Activated naive CD8-positive, alpha-beta T cell (primary cell): Measurements from ENCODE around the gene TRPV3.
"Not testable (repeated sequence)": the region's sequence is repeated elsewhere in the genome, so short reads cannot be mapped to it uniquely, and the experiment has no call there.

ENCODE experiments used
- H3K27ac Mint-ChIP-seq: one replicate; pipeline ENCODE4 v1.8.0; 2021; ENCODE audit warnings: mixed read lengths
- H3K27me3 Mint-ChIP-seq: one replicate; pipeline ENCODE4 v1.8.0; 2021; ENCODE audit warnings: mixed read lengths
- H3K36me3 Mint-ChIP-seq: one replicate; pipeline ENCODE4 v1.8.0; 2021; ENCODE audit warnings: mixed read lengths
- H3K4me1 Mint-ChIP-seq: one replicate; pipeline ENCODE4 v1.8.0; 2021; ENCODE audit warnings: low read depth, mixed read lengths
- H3K4me3 Mint-ChIP-seq: one replicate; pipeline ENCODE4 v1.8.0; 2021; ENCODE audit warnings: mild to moderate bottlenecking, mixed read lengths
- H3K9me3 Mint-ChIP-seq: one replicate; pipeline ENCODE4 v1.8.0; 2021; ENCODE audit warnings: low read depth, mixed read lengths

Gene TRPV3

DNA sequence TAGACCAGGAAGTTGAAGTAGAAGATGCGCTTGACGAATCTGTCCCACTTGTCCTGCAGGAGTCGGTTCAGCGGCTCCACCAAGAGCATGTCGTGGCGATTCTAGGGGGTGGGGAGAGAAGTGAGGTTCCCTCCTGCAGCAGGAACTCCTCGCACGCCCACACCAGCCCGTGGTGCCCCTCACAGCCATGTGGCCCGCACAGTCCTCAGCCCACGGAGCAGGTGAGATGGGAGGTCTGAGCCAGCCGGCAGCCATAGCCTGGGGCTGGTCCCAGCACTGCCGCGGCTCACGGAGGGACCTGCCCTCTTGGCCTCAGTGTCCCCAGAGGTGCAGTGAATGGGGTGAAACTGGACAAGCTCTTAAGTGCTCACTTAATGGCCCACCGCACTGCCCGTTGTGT lies 28.2 kb upstream of the TRPV3 start:
- Mint-ChIP-seq H3K4me3 (no peak overlapping the region), H3K27me3 (no peaks in the 10 kb centered on the region), H3K27ac (no peak overlapping the region), H3K36me3 (peaks cover 2% of the 10 kb centered on the region), H3K9me3 (no peaks in the 10 kb centered on the region), H3K4me1 (no peaks in the 10 kb centered on the region)

- Mint-ChIP-seq H3K36me3 (peaks cover 5% of the 10 kb centered on the region), H3K27me3 (no peaks in the 10 kb centered on the region), H3K4me1 (no peaks in the 10 kb centered on the region), H3K27ac (no peak overlapping the region), H3K4me3 (no peak overlapping the region), H3K9me3 (no peaks in the 10 kb centered on the region)
These were observed 25.8 kb upstream of the TRPV3 start for GRCh38 chr17:3583456-3583855.

GRCh38 chr17:3582915-3583314 lies 25.3 kb upstream of the TRPV3 start:
- Mint-ChIP-seq H3K4me3 (no peak overlapping the region), H3K36me3 (peaks cover 6% of the 10 kb centered on the region), H3K27me3 (no peaks in the 10 kb centered on the region), H3K4me1 (no peaks in the 10 kb centered on the region), H3K9me3 (no peaks in the 10 kb centered on the region), H3K27ac (no peak overlapping the region)

DNA sequence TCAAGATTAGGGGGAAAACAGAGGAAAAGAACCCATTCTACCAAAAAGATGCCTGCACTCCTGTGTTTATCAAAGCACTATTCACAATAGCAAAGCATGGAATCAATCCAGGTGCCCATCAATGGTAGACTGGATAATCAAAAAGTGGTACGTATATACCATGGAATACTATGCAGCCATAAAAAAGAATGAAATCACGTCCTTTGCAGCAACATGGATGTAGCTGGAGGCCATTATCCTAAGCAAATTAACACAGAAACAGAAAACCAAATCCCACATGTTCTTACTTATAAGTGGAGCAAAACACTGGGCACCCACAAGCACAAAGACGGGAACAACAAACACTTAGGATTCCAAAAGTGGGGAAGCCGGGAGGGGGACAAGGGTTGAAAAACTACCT lies 21.1 kb upstream of the TRPV3 start:
- not testable (repeated sequence) for H3K4me3 Mint-ChIP-seq, H3K9me3 Mint-ChIP-seq, H3K27ac Mint-ChIP-seq, H3K27me3 Mint-ChIP-seq, H3K4me1 Mint-ChIP-seq, H3K36me3 Mint-ChIP-seq

GRCh38 chr17:3576970-3577369 lies 19.4 kb upstream of the TRPV3 start:
- Mint-ChIP-seq H3K4me1 (no peaks in the 10 kb centered on the region), H3K27me3 (no peaks in the 10 kb centered on the region), H3K4me3 (no peak overlapping the region), H3K9me3 (no peaks in the 10 kb centered on the region), H3K36me3 (peaks cover 8% of the 10 kb centered on the region), H3K27ac (no peak overlapping the region)

- Mint-ChIP-seq H3K4me1 (no peaks in the 10 kb centered on the region), H3K9me3 (no peaks in the 10 kb centered on the region), H3K4me3 (no peak overlapping the region)
These were observed 17.9 kb upstream of the TRPV3 start for GRCh38 chr17:3575511-3575910.

GRCh38 chr17:3574231-3574630 lies 16.6 kb upstream of the TRPV3 start:
- Mint-ChIP-seq H3K27ac (no peak overlapping the region), H3K4me1 (no peaks in the 10 kb centered on the region), H3K36me3 (peaks cover 6% of the 10 kb centered on the region)

More at GRCh38 chr17:3575511-3575910, 17.9 kb upstream of the TRPV3 start:
- no peaks in the 10 kb centered on the region for H3K27me3 Mint-ChIP-seq
- H3K27ac Mint-ChIP-seq = no peak overlapping the region
- H3K36me3 Mint-ChIP-seq = peaks cover 8% of the 10 kb centered on the region

DNA sequence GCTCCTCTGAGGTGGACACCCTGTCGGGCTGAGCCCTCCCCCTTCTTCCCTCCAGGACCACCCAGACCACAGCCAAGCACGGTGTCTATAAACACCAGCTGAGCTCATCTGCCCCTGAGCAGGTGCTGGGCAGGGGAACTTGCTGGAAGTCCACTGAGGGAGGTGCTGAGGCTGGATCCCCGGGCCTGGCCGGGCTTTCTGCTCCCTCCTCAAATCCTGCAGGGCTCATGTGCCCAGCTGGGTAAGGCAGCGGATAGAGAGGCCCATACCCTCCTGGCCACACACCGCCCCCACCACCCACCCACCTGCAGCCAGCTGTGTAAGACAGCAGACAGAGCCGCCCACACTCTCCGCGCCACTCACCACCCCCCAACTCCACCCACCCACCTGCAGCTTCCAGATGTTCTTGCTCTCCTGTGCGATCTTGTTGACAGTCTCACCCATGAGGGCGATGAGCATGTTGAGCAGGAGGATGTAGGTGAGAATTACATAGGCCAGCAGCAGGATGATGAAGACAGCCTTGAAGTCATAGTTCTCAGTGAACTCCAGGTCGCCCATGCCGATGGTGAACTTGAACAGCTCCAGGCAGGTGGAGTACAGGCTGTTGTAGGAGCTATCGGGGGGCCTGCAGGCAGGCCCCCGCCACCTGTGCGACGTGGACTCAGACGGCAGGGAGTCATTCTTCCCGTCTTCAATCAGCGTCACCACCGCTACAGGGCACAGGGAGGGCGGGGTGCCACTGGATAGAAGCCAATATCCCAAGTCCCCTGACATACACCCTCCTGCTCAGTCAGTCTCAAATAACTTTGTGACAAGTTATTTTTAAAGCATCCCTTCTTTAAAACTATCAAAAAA lies 15.9 kb upstream of the TRPV3 start:
- H3K9me3 Mint-ChIP-seq = no peaks in the 10 kb centered on the region
- no peaks in the 10 kb centered on the region for H3K27me3 Mint-ChIP-seq
- H3K4me1 Mint-ChIP-seq = no peaks in the 10 kb centered on the region
- H3K27ac Mint-ChIP-seq = no peak overlapping the region
- no peak overlapping the region for H3K4me3 Mint-ChIP-seq
- H3K36me3 Mint-ChIP-seq = peaks cover 3% of the 10 kb centered on the region

More at GRCh38 chr17:3574231-3574630, 16.6 kb upstream of the TRPV3 start:
- H3K9me3 Mint-ChIP-seq = no peaks in the 10 kb centered on the region
- no peaks in the 10 kb centered on the region for H3K27me3 Mint-ChIP-seq
- H3K4me3 Mint-ChIP-seq = no peak overlapping the region

- no peak overlapping the region for H3K4me3 Mint-ChIP-seq
- peaks cover 4% of the 10 kb centered on the region for H3K36me3 Mint-ChIP-seq
- H3K9me3 Mint-ChIP-seq = no peaks in the 10 kb centered on the region
- H3K27ac Mint-ChIP-seq = no peak overlapping the region
- H3K27me3 Mint-ChIP-seq = no peaks in the 10 kb centered on the region
- H3K4me1 Mint-ChIP-seq = no peaks in the 10 kb centered on the region
These were observed 14.6 kb upstream of the TRPV3 start for GRCh38 chr17:3572231-3572630.

GRCh38 chr17:3571043-3571900 lies 13.7 kb upstream of the TRPV3 start:
- H3K9me3 Mint-ChIP-seq = no peaks in the 10 kb centered on the region
- H3K4me3 Mint-ChIP-seq = no peak overlapping the region
- H3K4me1 Mint-ChIP-seq = no peaks in the 10 kb centered on the region
- H3K36me3 Mint-ChIP-seq = peaks cover 4% of the 10 kb centered on the region
- no peak overlapping the region for H3K27ac Mint-ChIP-seq
- H3K27me3 Mint-ChIP-seq = no peaks in the 10 kb centered on the region

GRCh38 chr17:3569534-3570137 lies 12.0 kb upstream of the TRPV3 start:
- Mint-ChIP-seq H3K9me3 (no peaks in the 10 kb centered on the region), H3K27ac (no peak overlapping the region), H3K27me3 (no peaks in the 10 kb centered on the region), H3K4me3 (no peak overlapping the region), H3K36me3 (peaks cover 7% of the 10 kb centered on the region), H3K4me1 (no peaks in the 10 kb centered on the region)

- H3K4me3 Mint-ChIP-seq = no peak overlapping the region
- H3K27ac Mint-ChIP-seq = no peak overlapping the region
- peaks cover 7% of the 10 kb centered on the region for H3K36me3 Mint-ChIP-seq
- no peaks in the 10 kb centered on the region for H3K27me3 Mint-ChIP-seq
- no peaks in the 10 kb centered on the region for H3K9me3 Mint-ChIP-seq
- H3K4me1 Mint-ChIP-seq = no peaks in the 10 kb centered on the region
These were observed 8.9 kb upstream of the TRPV3 start for GRCh38 chr17:3566551-3566950.

GRCh38 chr17:3565143-3565542 lies 7.5 kb upstream of the TRPV3 start:
- H3K27ac Mint-ChIP-seq = no peak overlapping the region
- H3K36me3 Mint-ChIP-seq = peaks cover 7% of the 10 kb centered on the region

DNA sequence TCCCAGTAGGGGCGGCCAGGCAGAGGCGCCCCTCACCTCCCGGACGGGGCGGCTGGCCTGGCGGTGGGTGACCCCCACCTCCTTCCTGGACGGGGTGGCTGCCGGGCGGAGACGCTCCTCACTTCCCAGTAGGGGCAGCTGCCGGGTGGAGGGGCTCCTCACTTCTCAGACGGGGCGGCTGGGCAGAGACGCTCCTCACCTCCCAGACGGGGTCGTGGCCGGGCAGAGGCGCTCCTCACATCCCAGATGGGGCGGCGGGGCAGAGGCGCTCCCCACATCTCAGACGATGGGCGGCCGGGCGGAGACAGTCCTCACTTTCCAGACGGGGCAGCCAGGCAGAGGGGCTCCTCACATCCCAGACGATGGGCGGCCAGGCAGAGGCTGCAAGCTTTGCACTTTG lies 6.6 kb upstream of the TRPV3 start:
- H3K36me3 Mint-ChIP-seq, H3K9me3 Mint-ChIP-seq, H3K4me1 Mint-ChIP-seq, H3K27me3 Mint-ChIP-seq, H3K4me3 Mint-ChIP-seq, H3K27ac Mint-ChIP-seq: not testable (repeated sequence)

More at GRCh38 chr17:3565143-3565542, 7.5 kb upstream of the TRPV3 start:
- H3K4me3 Mint-ChIP-seq = no peak overlapping the region
- H3K9me3 Mint-ChIP-seq = no peaks in the 10 kb centered on the region
- H3K27me3 Mint-ChIP-seq = no peaks in the 10 kb centered on the region
- H3K4me1 Mint-ChIP-seq = no peaks in the 10 kb centered on the region

GRCh38 chr17:3559270-3559645 lies 1.6 kb upstream of the TRPV3 start:
- no peaks in the 10 kb centered on the region for H3K36me3 Mint-ChIP-seq
- H3K27ac Mint-ChIP-seq = no peak overlapping the region
- H3K4me1 Mint-ChIP-seq = peaks cover 9% of the 10 kb centered on the region
- no peak overlapping the region for H3K4me3 Mint-ChIP-seq
- H3K27me3 Mint-ChIP-seq = no peaks in the 10 kb centered on the region
- H3K9me3 Mint-ChIP-seq = no peaks in the 10 kb centered on the region
